Mesendoderm (in vitro differentiated cells): ENCODE data around the gene NDRG2.
A peak's percentile ranks its signal among the peaks of the same experiment; 100 is the strongest.

Experiments
- DNase-seq: peaks from one replicate; pipeline ENCODE4 v3.0.0; 2013
- H2AK5ac ChIP-seq: 2 replicates; pipeline ENCODE4 v1.6.1; 2013; ENCODE audit warnings: low read length, inconsistent platforms
- H2BK120ac ChIP-seq: 2 replicates; pipeline ENCODE4 v1.6.1; 2013; ENCODE audit warnings: low read depth, mild to moderate bottlenecking, low read length, moderate library complexity, mixed read lengths
- H2BK15ac ChIP-seq: replicated peaks from 2 replicates; pipeline ENCODE4 v1.6.1; 2013; ENCODE audit warnings: low read depth, mild to moderate bottlenecking, moderate library complexity
- H2BK5ac ChIP-seq: 2 replicates; pipeline ENCODE4 v1.6.1; 2013; ENCODE audit warnings: low read length, inconsistent platforms
- H3K18ac ChIP-seq: 2 replicates; pipeline ENCODE4 v1.6.1; 2013; ENCODE audit warnings: mild to moderate bottlenecking, low read length, mixed read lengths
- H3K23ac ChIP-seq: one replicate; pipeline ENCODE4 v1.6.1; 2013; ENCODE audit warnings: low read length
- H3K27ac ChIP-seq: 2 replicates; pipeline ENCODE4 v1.5.1; 2013; ENCODE audit warnings: low read depth, mild to moderate bottlenecking, inconsistent platforms, low read length, moderate library complexity
- H3K27me3 ChIP-seq: 2 replicates; pipeline ENCODE4 v1.6.1; 2013; ENCODE audit warnings: low read length, control low read depth, mild to moderate bottlenecking, inconsistent platforms; ENCODE audit not compliant: insufficient read depth, poor library complexity
- H3K36me3 ChIP-seq: 2 replicates; pipeline ENCODE4 v1.6.1; 2013; ENCODE audit warnings: low read length, inconsistent platforms; ENCODE audit not compliant: control insufficient read depth, insufficient read depth
- H3K4ac ChIP-seq: one replicate; pipeline ENCODE4 v1.6.1; 2013; ENCODE audit warnings: low read depth, mild to moderate bottlenecking, low read length, moderate library complexity
- H3K4me1 ChIP-seq: 2 replicates; pipeline ENCODE4 v1.6.1; 2013; ENCODE audit warnings: low read depth, low read length, inconsistent platforms; ENCODE audit not compliant: control insufficient read depth
- H3K4me2 ChIP-seq: 2 replicates; pipeline ENCODE4 v1.6.1; 2013; ENCODE audit warnings: low read length
- H3K4me3 ChIP-seq: 2 replicates; pipeline ENCODE4 v1.5.1; 2013; ENCODE audit warnings: mild to moderate bottlenecking, low read length
- H3K56ac ChIP-seq: one replicate; pipeline ENCODE4 v1.6.1; 2013; ENCODE audit warnings: low read length
- H3K79me1 ChIP-seq: 2 replicates; pipeline ENCODE4 v1.6.1; 2013; ENCODE audit warnings: low read length, inconsistent platforms
- H3K79me2 ChIP-seq: 2 replicates; pipeline ENCODE4 v1.6.1; 2013; ENCODE audit warnings: mild to moderate bottlenecking, low read length; ENCODE audit not compliant: control insufficient read depth, insufficient read depth
- H3K9ac ChIP-seq: 2 replicates; pipeline ENCODE4 v1.6.1; 2013; ENCODE audit warnings: low read length, inconsistent platforms
- H4K5ac ChIP-seq: one replicate; pipeline ENCODE4 v1.6.1; 2013; ENCODE audit warnings: low read length
- H4K8ac ChIP-seq: one replicate; pipeline ENCODE4 v1.6.1; 2013; ENCODE audit warnings: low read depth, mild to moderate bottlenecking, control low read depth, low read length, moderate library complexity
- WGBS: extraction: QIAGEN DNeasy Blood & Tissue Kit; methylation state at CpG from one replicate; pipeline ENCODE4 v1.1.7; 2013; ENCODE audit warnings: low lambda C conversion rate, missing lambda C conversion rate; ENCODE audit not compliant: insufficient coverage; ENCODE audit errors: extremely low coverage; 5-methylcytosine and 5-hydroxymethylcytosine counted together

NDRG2 gene

GRCh38 chr14:21026988-21027315 lies 2.1 kb upstream of the NDRG2 start:
- no peaks in the 10 kb centered on the region for H3K79me2 ChIP-seq
- H2BK120ac ChIP-seq = no peak overlapping the region
- H3K4me3 ChIP-seq = no peak overlapping the region
- DNase-seq = peak; percentile 77
- H2AK5ac ChIP-seq = no peak overlapping the region
- no peaks in the 10 kb centered on the region for H3K27me3 ChIP-seq
- peaks cover 9% of the 10 kb centered on the region for H3K4me1 ChIP-seq
- H3K9ac ChIP-seq = no peak overlapping the region
- no peak overlapping the region for H4K5ac ChIP-seq
- WGBS = no CpG with 5 or more reads among the region's 3 CpGs
- no peak overlapping the region for H3K18ac ChIP-seq
- H3K36me3 ChIP-seq = no peaks in the 10 kb centered on the region
- peak overlapping the region; percentile 68 for H3K56ac ChIP-seq
- H3K4me2 ChIP-seq = no peak overlapping the region
- H4K8ac ChIP-seq = no peak overlapping the region
- H3K23ac ChIP-seq = no peak overlapping the region
- H3K27ac ChIP-seq = no peak overlapping the region
- H3K4ac ChIP-seq = peak overlapping the region; percentile 44
- H3K79me1 ChIP-seq = no peaks in the 10 kb centered on the region
- no peak overlapping the region for H2BK15ac ChIP-seq
- no peak overlapping the region for H2BK5ac ChIP-seq

GRCh38 chr14:21026274-21026987 lies 1.6 kb upstream of the NDRG2 start:
- Histone ChIP-seq H3K4me2 (no peak overlapping the region), H3K18ac (peak overlapping the region; percentile 68), H3K56ac (peak overlapping the region; percentile 77), H3K4me3 (no peak overlapping the region), H3K27ac (peak overlapping the region; percentile 26), H2AK5ac (no peak overlapping the region), H2BK15ac (peak overlapping the region; percentile 5), H4K5ac (no peak overlapping the region), H2BK5ac (no peak overlapping the region), H3K4me1 (peaks cover 9% of the 10 kb centered on the region), H3K23ac (no peak overlapping the region), H3K9ac (peak overlapping the region; percentile 55), H2BK120ac (peak overlapping the region; percentile 62), H3K27me3 (no peaks in the 10 kb centered on the region), H3K79me1 (no peaks in the 10 kb centered on the region), H3K4ac (peak overlapping the region; percentile 44), H4K8ac (no peak overlapping the region), H3K36me3 (no peaks in the 10 kb centered on the region), H3K79me2 (no peaks in the 10 kb centered on the region)
- DNase-seq = no peak
- WGBS = no CpG with 5 or more reads among the region's 7 CpGs

DNA sequence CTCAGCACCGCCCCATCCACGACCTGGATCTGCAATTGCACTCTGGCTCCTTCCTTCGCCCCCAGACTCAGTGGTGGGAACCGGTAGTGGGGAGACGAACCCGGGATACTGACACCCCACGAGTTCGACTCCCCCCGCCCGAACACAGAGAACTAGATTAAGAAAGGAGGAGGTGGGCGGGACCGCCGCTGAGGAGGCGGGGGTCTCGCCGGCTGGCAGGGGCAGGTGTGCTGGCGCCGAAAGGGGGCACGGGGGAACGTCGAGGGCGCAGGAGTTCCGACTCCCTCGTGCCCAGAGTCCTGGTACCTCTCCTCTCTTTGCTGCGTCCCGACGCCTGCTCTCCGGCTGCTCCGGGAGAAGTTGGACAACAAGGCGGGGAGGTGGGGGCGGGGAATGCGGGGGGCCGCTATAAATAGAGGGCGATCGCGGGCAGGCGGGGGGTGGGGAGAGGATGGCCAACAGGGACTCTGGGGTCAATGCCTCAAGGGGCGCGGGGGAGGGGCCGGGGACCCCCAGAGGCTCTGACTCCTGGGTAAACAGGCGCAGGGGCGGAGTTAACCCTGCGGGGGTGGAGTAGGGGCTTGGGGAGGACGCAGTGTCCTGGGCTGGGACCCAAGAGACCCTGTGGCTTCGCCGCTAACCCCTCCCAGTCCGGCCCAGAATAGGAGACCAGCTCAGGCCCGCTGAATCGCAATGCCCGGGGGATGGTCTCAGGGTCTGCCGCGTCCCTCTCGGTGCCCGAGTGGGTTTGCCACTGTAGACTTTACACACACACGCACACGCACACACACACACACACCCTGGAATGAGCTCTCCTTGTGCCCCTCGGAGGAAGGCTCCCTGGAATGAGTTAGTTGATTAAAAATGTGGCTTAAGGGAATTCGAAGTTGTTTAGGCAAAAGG lies 761 bp upstream of the NDRG2 start:
- H3K18ac ChIP-seq = peak overlapping the region; percentile 68
- no peaks in the 10 kb centered on the region for H3K36me3 ChIP-seq
- H2AK5ac ChIP-seq = no peak overlapping the region
- H3K56ac ChIP-seq = peak overlapping the region; percentile 82
- peaks cover 9% of the 10 kb centered on the region for H3K4me1 ChIP-seq
- H3K9ac ChIP-seq = peak overlapping the region; percentile 60
- peak overlapping the region; percentile 5 for H2BK15ac ChIP-seq
- H3K79me2 ChIP-seq = no peaks in the 10 kb centered on the region
- H2BK5ac ChIP-seq = peak overlapping the region; percentile 24
- H2BK120ac ChIP-seq = peak overlapping the region; percentile 62
- DNase-seq = peak; percentile 82
- no CpG with 5 or more reads among the region's 58 CpGs for WGBS
- H3K27me3 ChIP-seq = no peaks in the 10 kb centered on the region
- H4K8ac ChIP-seq = no peak overlapping the region
- peak overlapping the region; percentile 18 for H3K4me3 ChIP-seq
- peak overlapping the region; percentile 28 for H3K4ac ChIP-seq
- H3K23ac ChIP-seq = no peak overlapping the region
- no peak overlapping the region for H4K5ac ChIP-seq
- peak overlapping the region; percentile 29 for H3K27ac ChIP-seq
- no peaks in the 10 kb centered on the region for H3K79me1 ChIP-seq
- peak overlapping the region; percentile 26 for H3K4me2 ChIP-seq

GRCh38 chr14:21023817-21024584 lies 860 bp downstream of the NDRG2 start:
- Histone ChIP-seq H3K36me3 (no peaks in the 10 kb centered on the region), H3K23ac (no peak overlapping the region), H3K4ac (peak overlapping the region; percentile 58), H4K5ac (no peak overlapping the region), H3K79me1 (no peaks in the 10 kb centered on the region), H2BK5ac (peak overlapping the region; percentile 43), H3K9ac (peak overlapping the region; percentile 86), H3K27ac (no peak overlapping the region), H2BK15ac (no peak overlapping the region), H2AK5ac (no peak overlapping the region), H3K4me1 (peaks cover 9% of the 10 kb centered on the region), H3K79me2 (no peaks in the 10 kb centered on the region), H3K18ac (peak overlapping the region; percentile 88), H2BK120ac (no peak overlapping the region), H3K27me3 (no peaks in the 10 kb centered on the region), H3K4me3 (peak overlapping the region; percentile 72), H3K56ac (peak overlapping the region; percentile 94), H4K8ac (no peak overlapping the region), H3K4me2 (peak overlapping the region; percentile 82)
- no CpG with 5 or more reads among the region's 17 CpGs for WGBS
- DNase-seq = peak; percentile 41

- DNase-seq = no peak
- Histone ChIP-seq H3K36me3 (no peaks in the 10 kb centered on the region), H2BK15ac (no peak overlapping the region), H3K27ac (no peak overlapping the region), H2BK5ac (no peak overlapping the region), H3K4ac (no peak overlapping the region), H2BK120ac (no peak overlapping the region), H3K4me1 (peaks cover 9% of the 10 kb centered on the region), H2AK5ac (no peak overlapping the region), H3K9ac (no peak overlapping the region), H3K18ac (no peak overlapping the region), H3K27me3 (no peaks in the 10 kb centered on the region), H3K56ac (no peak overlapping the region), H3K79me1 (no peaks in the 10 kb centered on the region), H3K4me2 (no peak overlapping the region), H3K79me2 (no peaks in the 10 kb centered on the region), H4K5ac (no peak overlapping the region), H3K23ac (no peak overlapping the region), H3K4me3 (no peak overlapping the region), H4K8ac (no peak overlapping the region)
- no CpG with 5 or more reads among the region's 7 CpGs for WGBS
Measured at GRCh38 chr14:21023174-21023573, 1.7 kb downstream of the NDRG2 start.
